ENCODE measurements around the gene ZEB2. TPM values are rescaled to one million over a fixed set of nuclear protein-coding genes. Genes with fewer than 3 reads are reported as not detected.

The ZEB2 gene
- total and polyA plus RNA-seq, 4 donors = 7.6 to 39.6 (median 22.2) TPM

DNA sequence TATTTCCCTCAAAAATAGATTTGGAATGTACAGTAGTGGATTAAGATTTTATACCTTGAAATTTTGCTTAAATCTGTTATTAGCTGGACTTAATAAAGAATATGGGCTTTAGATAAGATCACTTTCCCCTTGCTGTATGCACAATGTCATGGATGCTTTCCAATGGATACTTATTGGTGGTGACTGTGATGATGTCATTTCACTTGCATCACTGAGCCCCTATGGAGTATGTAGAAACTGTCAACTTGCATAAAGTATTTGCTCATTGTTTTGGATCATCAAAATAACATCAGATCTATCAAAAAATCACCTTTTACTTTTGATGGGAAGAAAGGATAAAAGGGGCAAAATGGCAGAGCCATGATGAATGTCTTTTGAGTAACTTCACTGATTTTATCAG, 112.7 kb downstream of the ZEB2 start:
- Histone ChIP-seq H3K9me3 (ENCODE audit: control insufficient read depth in 4 of 4, low read length in 3 of 4) (no peaks in the 10 kb centered on the region), H3K27ac (ENCODE audit: low read depth in 1 of 2, low read length in 2 of 2) (no peak overlapping the region), H3K27me3 (ENCODE audit: control insufficient read depth in 4 of 4, insufficient read depth in 4 of 4, low read length in 3 of 4) (no peaks in the 10 kb centered on the region), H3K9ac (ENCODE audit: low read depth in 1 of 2, low read length in 2 of 2) (no peak overlapping the region), H3K4me3 (ENCODE audit: low read depth in 1 of 3, low read length in 3 of 3) (no peak overlapping the region), H3K4me1 (ENCODE audit: control insufficient read depth in 4 of 4, insufficient read depth in 4 of 4, low read length in 3 of 4) (no peaks in the 10 kb centered on the region), H3K36me3 (ENCODE audit: control insufficient read depth in 4 of 4, insufficient read depth in 3 of 4, low read depth in 1 of 4, low read length in 3 of 4) (no peaks in the 10 kb centered on the region)
- no peak for DNase-seq (ENCODE audit: low spot score)
- no peak for TF ChIP-seq GABPA (IDR thresholded peaks at IDR 0.05 in 1 of 2, conservative IDR thresholded peaks at IDR 0.05 in 1 of 2)
- TF ChIP-seq, protein P1, sequence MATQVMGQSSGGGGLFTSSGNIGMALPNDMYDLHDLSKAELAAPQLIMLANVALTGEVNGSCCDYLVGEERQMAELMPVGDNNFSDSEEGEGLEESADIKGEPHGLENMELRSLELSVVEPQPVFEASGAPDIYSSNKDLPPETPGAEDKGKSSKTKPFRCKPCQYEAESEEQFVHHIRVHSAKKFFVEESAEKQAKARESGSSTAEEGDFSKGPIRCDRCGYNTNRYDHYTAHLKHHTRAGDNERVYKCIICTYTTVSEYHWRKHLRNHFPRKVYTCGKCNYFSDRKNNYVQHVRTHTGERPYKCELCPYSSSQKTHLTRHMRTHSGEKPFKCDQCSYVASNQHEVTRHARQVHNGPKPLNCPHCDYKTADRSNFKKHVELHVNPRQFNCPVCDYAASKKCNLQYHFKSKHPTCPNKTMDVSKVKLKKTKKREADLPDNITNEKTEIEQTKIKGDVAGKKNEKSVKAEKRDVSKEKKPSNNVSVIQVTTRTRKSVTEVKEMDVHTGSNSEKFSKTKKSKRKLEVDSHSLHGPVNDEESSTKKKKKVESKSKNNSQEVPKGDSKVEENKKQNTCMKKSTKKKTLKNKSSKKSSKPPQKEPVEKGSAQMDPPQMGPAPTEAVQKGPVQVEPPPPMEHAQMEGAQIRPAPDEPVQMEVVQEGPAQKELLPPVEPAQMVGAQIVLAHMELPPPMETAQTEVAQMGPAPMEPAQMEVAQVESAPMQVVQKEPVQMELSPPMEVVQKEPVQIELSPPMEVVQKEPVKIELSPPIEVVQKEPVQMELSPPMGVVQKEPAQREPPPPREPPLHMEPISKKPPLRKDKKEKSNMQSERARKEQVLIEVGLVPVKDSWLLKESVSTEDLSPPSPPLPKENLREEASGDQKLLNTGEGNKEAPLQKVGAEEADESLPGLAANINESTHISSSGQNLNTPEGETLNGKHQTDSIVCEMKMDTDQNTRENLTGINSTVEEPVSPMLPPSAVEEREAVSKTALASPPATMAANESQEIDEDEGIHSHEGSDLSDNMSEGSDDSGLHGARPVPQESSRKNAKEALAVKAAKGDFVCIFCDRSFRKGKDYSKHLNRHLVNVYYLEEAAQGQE (IDR thresholded peaks at IDR 0.05) = no peak
- TF ChIP-seq, protein P2, sequence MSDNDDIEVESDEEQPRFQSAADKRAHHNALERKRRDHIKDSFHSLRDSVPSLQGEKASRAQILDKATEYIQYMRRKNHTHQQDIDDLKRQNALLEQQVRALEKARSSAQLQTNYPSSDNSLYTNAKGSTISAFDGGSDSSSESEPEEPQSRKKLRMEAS (IDR thresholded peaks at IDR 0.05) = no peak
- TF ChIP-seq, protein P3, sequence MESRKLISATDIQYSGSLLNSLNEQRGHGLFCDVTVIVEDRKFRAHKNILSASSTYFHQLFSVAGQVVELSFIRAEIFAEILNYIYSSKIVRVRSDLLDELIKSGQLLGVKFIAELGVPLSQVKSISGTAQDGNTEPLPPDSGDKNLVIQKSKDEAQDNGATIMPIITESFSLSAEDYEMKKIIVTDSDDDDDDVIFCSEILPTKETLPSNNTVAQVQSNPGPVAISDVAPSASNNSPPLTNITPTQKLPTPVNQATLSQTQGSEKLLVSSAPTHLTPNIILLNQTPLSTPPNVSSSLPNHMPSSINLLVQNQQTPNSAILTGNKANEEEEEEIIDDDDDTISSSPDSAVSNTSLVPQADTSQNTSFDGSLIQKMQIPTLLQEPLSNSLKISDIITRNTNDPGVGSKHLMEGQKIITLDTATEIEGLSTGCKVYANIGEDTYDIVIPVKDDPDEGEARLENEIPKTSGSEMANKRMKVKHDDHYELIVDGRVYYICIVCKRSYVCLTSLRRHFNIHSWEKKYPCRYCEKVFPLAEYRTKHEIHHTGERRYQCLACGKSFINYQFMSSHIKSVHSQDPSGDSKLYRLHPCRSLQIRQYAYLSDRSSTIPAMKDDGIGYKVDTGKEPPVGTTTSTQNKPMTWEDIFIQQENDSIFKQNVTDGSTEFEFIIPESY (IDR thresholded peaks at IDR 0.05) = no peak
- no peak for TF ChIP-seq RXRA (IDR thresholded peaks at IDR 0.05)
- TF ChIP-seq NR2F2 (IDR thresholded peaks at IDR 0.05) = no peak
- TF ChIP-seq, protein P4, sequence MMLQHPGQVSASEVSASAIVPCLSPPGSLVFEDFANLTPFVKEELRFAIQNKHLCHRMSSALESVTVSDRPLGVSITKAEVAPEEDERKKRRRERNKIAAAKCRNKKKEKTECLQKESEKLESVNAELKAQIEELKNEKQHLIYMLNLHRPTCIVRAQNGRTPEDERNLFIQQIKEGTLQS (IDR thresholded peaks at IDR 0.05) = no peak

DNA sequence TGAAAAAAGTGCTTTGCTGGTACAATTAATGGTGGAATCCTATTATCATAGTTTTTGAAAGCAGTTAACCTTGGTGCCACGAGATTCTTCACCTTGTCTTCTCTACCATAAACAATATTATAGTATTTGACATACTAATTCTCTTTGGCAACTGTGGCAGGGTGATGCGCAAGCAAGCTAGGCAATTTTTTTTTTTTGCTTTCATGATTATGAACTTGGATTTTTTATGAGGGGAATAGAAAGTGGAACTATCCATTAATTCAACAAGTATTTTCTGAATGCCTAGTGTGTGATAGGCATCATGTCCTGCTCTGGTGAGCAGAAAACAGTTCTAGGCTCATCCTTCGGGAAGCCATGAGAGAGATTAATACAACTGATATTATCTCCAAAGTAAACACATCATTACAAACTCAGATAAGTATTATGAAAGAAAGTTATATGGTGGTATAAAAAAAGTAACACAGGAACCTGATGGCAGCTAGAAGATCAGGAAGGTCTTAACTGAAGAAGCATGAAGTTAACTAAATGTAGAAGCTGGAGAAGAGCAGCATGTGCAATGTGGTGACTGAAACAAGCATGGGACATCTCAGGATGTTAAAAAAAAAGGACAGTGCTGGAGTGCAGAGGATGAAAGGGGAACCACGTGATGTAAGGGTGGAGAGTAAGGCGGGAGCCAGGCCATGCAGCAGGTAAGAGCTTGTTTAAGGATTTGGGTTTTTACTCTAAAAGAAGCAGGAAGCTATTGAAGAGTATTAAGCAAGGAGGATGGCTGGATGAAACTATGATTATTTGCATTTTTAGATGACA, 113.7 kb downstream of the ZEB2 start:
- WGBS = 64% methylated on average over 5 of the region's 5 CpGs
- no peak overlapping the region for H3K27ac ChIP-seq (ENCODE audit: low read depth in 1 of 2, low read length in 2 of 2)
- no peaks in the 10 kb centered on the region for H3K36me3 ChIP-seq (ENCODE audit: control insufficient read depth in 4 of 4, insufficient read depth in 3 of 4, low read depth in 1 of 4, low read length in 3 of 4)
- H3K9me3 ChIP-seq (ENCODE audit: control insufficient read depth in 4 of 4, low read length in 3 of 4) = no peaks in the 10 kb centered on the region
- H3K4me3 ChIP-seq (ENCODE audit: low read depth in 1 of 3, low read length in 3 of 3) = no peak overlapping the region
- no peaks in the 10 kb centered on the region for H3K27me3 ChIP-seq (ENCODE audit: control insufficient read depth in 4 of 4, insufficient read depth in 4 of 4, low read length in 3 of 4)
- H3K4me1 ChIP-seq (ENCODE audit: control insufficient read depth in 4 of 4, insufficient read depth in 4 of 4, low read length in 3 of 4) = no peaks in the 10 kb centered on the region
- DNase-seq (ENCODE audit: low spot score) = no peak
- H3K9ac ChIP-seq (ENCODE audit: low read depth in 1 of 2, low read length in 2 of 2) = no peak overlapping the region
- TF ChIP-seq, protein P1 (IDR thresholded peaks at IDR 0.05) = no peak
- TF ChIP-seq, protein P4 (IDR thresholded peaks at IDR 0.05) = no peak
- no peak for TF ChIP-seq TAF1 (conservative IDR thresholded peaks at IDR 0.05)
- no peak for TF ChIP-seq FOXA1 (IDR thresholded peaks at IDR 0.05)
- TF ChIP-seq HNF4G (IDR thresholded peaks at IDR 0.05) = no peak
- no peak for TF ChIP-seq NR2F2 (IDR thresholded peaks at IDR 0.05)
- TF ChIP-seq RAD21 (IDR thresholded peaks at IDR 0.05) = no peak
- TF ChIP-seq FOXA2 (IDR thresholded peaks at IDR 0.05) = no peak
- TF ChIP-seq GABPA (IDR thresholded peaks at IDR 0.05 in 1 of 2, conservative IDR thresholded peaks at IDR 0.05 in 1 of 2) = no peak
- no peak for TF ChIP-seq SP1 (IDR thresholded peaks at IDR 0.05)
- TF ChIP-seq YY1 (IDR thresholded peaks at IDR 0.05) = no peak
- TF ChIP-seq, protein P3 (IDR thresholded peaks at IDR 0.05) = no peak
- no peak for TF ChIP-seq EGR1 (IDR thresholded peaks at IDR 0.05; ENCODE audit: low read depth in 2 of 2)
- TF ChIP-seq JUND (IDR thresholded peaks at IDR 0.05) = no peak
- TF ChIP-seq, protein P2 (IDR thresholded peaks at IDR 0.05) = no peak
